AG08395 (cell line): Measurements from ENCODE around the gene CAMK2D.
A peak's percentile ranks its signal among the peaks of the same experiment; 100 is the strongest.

Experiments
- DNase-seq: peaks from one replicate; pipeline ENCODE4 v3.0.0; 2012; ENCODE audit warnings: mixed read lengths, low spot score

CAMK2D gene

DNA sequence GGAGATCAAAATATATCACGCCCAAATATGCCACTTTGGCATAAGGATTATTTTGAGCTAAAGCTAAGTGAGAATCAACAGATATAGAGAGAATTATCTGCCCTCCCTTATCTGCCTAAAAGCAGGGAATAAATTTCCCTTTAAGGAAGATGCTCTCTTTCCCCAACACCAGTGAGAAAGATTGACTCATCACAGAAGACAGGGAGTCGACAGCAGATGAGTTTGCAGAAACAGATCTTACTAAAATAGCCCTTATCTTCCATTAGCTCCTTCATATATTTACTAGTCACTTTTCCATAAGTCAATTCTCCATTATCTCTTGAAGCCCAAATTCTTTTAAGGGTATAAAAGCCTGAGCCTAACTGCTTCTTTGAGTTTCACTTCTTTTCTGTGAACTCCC is 156.6 kb downstream of the CAMK2D start:
- peak; percentile 17 for DNase-seq

DNA sequence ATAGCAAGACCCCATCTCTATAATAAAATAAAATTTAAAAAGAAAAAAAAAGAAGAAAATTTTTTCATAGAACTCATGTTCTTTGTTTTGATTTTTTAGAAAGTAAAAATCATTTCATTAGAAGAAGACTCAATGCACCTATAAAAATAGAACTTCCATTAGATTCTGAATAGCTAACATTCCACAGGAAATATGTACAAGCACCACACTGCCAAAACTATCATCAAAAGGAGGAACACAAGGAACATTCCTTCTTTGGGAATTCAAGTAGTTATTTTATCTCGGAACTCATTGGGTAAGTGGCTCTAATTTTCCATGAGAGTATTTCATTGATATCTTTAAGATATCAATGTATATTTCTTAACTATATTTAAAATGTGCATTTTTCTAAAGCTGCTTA is 157.6 kb downstream of the CAMK2D start:
- DNase-seq, result peak; percentile 15

DNA sequence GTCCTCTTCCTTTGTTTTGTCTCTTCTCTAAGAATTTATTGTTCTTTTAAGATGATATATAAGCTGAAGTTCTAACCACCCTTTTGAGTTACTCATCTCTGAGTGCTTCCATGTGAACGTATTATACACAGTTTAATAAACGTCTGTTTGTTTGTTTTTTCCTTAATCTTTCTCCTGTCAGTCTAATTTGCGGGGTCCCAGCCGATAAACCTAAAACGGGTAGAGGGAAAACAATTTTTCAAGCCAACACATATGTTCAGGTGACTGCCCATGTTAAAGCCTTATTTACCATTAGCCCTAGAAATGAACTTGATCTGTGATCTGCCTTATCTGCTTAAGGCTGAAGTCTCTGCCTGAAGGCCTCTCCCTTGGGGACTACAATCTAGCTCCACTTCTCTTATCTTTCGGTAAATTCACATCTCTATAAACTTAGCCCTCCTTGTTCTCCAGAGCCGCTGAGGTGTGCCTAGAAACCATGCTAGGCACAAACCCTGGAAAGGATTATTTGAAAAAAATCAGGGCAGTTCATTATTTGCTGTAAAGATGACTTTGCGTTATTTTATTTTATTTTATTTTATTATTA is 158.8 kb downstream of the CAMK2D start:
- no peak for DNase-seq

DNA sequence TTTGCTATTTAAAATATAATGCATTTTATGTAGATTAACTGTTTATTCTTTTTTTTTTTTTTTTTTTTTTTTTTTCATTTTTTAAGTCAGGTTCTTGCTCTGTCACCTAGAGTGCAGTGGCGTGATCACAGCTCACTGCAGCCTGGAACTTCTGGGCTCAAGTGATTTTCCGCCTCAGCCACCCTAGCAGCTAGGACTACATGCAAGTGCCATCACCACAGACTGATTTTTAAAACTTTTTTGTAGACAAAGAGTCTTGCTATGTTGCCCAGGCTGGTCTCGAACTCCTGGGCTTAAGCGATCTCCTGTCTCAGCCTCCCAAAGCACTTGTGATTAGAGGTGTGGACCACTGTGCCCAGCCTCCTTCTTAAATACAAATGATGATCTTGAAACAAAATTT is 159.9 kb downstream of the CAMK2D start:
- no peak for DNase-seq

DNA sequence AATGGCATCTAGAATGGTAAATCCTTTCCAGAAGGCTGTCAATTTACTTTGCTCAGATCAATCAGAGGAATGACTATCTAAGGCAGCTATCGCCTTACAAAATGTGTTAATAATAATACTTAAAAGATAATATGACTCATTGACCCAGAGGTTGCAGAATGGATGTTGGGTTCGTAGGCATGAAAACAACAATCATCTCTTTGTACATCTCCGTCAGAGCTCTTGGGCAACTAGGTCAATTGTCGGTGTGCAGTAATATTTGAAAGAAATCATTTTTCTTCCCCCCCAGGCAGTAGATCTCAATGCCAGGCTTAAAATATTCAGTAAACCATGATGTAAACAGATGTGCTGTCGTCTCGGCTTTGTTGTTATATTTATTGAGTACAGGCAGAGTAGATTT is 165.1 kb downstream of the CAMK2D start:
- DNase-seq, result no peak

DNA sequence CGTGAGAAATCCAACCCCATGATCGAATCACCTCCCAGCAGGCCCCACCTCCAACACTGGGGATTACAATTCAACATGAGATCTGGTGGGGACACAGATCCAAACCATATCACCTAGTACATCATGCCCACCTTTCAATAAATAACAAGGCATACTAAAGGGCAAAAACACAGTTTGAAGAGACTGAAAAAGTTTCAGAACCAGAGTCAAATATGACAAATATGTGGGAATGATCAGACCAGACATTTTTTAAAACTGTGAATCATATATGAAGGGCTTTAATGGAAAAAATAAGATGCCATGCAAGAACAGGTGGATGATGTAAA is 167.3 kb downstream of the CAMK2D start:
- DNase-seq, result no peak

DNA sequence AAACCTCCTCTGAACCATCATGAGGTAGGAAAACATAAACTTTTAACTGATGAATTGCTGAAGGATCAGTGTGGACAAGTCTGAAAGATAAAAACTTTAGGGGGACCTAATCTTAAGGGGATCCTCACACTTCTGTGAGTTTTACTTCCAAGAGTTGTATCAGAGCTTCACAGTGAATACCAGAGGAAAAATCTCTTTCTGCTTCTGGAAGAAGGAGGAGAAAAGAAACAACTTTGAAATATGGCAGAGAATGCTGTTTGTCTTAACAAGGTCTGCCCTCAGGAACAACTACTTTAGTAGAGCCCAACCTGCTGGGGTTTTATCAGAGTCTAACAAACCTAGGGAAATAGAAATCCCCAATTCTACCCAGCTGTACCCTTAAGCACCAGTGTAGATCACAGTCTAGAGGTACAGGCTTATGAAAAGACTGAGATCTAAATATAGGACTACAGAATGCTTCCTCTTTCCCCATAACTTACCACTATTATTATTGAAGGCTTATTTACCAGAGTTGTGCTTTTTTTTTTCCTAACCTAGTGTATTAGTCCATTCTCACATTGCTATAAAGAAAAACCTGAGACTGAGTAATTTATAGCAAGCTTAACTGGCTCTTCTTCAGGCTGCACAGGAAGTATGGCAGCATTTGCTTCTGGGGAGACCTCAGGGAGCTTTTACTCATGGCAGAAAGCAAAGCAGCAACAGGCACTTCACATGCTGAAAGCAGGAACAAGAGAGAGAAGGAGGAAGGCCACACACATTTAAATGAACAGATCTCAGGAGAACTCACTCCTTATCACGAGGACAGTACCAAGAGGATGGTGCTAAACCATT is 167.9 kb downstream of the CAMK2D start:
- no peak for DNase-seq

DNA sequence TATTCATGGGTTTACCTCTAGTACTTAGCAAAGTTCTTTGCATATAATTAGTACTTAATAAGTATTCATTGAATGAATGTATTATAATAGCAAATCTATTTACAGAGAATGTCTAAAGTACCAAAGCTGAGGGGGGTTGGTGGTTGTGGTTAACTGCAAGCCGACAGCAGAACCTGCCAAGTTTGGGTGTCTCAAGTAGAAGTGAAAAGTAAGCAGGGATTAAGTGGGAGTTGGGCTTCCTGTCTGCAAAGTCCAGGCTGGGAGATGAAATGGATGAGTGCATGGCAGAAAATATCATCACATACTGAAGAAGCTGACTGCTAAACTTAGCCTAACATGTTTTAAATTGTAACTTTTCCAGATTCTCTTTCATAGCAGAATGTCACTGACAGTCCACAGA is 169.6 kb downstream of the CAMK2D start:
- peak; percentile 13 for DNase-seq

DNA sequence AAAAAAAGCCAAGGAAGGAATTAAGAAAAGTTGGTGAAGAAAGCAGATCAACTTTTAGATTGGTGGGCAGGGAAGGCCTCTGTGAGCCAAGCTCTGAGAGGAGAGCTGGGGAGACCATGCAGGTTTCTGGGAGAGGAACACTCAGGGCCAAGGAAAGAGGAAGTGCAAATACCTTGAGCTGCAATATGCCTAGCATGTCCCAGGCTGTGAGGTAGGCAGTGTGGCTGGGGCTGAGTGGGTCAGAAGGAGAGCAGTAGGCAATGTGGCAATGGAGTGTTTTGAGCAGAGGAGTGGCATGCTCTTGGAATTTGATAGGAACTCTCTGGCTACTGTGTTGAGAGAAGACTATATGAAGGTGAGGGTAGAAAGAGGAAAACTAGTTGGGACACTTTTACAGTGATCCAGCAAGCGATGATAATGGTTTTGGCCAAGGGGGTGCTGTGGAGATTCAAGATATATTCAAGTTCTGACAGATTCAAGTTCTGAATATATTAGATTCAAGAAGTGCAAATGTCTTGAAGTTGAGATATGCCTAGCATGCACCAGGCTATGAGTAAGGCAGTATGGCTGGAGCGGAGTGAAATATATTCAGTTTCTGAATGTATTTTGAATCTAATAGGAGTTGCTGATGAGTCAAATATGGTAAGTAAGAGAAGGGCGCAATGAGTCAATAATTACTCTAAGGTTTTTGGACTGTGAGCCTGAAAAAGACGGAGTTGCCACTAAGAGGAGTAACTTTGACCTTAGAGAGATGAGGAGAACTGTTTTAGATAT is 172.5 kb downstream of the CAMK2D start:
- DNase-seq, result no peak

DNA sequence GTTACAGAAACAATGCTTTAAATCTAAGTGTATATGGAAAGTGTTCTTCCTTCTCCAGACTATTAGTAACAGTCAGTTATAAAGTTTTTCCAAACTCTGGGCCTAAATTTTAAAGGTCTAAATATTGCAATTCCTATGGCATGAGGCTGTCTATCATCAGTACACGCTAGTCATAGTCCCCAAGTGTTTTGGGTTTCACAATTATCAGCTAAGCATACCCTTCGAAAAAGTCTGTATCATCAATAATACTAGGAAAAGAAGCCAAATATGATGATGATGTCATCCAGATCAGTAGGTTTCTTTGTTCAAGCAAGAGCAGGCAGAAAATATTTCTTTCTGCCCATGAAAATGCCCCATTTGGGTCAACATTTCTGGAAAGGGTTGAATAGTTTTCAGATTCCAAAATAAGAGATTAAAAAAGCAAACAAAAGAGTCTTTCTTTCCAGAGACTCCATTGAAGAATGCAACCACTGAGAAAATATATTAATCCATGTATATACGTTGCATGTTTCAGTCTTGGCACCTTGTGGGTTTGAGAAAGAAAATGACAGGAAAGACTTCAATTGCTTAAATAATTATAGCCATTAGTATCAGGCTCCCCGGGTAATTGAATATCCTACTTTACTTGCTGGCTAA is 173.8 kb downstream of the CAMK2D start:
- no peak for DNase-seq

DNA sequence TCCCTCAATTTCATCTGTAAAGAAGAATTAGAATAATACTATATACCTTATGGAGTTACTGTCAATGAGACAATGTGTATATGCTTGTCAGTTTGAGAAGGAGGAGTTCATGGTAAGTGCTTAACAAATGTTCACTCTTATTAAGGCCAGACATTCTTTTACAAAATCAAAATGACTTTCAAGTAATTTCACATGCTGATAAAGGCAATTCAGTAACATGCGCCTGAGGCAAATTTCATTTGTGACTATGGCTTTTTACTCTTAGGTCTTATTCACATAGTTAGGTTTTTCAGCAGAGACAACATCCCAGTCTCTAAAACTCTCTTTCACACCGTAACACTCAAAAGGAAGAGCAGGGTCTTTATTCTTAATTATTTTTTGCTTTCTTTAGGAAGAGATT is 174.4 kb downstream of the CAMK2D start:
- DNase-seq, result no peak

DNA sequence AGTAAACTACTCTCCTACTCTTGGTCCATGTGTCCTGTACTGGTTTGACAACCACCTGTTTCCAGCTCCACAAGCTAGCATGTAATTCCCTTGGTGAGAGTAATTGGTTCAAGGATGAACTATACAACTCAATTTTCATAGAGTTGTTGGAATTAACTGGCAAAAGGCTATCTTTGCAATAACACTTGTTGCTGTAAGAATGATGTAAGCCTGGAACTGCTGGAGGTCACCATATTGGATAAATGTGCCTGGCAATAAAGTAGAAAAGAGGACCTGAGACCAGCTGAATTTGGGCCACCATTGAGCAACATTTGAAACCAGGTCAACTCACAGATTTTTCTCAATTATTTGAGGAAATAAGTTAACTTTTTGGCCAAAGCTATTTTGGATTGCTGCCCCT is 175.5 kb downstream of the CAMK2D start:
- no peak for DNase-seq

DNA sequence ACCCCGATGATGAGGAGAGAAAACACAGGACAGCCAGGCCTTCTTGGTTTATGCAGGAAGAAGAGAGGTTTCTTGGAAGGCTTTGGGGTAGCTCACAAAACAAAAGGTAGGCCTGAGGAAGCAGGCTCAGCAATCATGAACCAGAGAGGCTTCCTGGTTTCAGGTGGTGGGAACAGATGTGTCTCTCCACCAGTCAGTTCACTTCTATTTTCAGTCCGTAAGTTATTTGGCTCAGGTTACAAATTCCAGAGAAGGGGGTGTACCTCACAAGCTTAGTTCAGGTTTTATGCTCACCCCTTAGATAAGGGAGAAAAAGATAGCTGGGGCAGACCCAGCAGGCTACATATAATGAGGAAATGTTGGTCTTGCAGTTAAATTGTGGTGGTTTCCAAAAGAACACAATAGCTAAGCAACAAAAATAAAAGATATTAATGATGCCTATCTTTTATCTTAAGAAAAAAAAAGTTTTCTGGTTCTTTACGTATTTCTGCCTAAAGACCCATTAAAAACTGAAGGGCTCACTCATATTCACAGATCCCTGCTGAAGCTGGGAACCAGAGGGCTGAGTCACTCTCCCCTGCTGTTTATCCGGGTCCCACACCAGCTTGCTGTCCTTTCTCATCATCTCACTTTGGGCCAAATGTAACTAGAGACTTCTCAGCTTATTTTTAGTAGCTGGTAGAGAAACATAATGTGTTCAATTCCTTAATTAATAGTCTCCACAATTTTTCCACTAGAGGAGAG is 177.0 kb downstream of the CAMK2D start:
- DNase-seq, result peak; percentile 45

DNA sequence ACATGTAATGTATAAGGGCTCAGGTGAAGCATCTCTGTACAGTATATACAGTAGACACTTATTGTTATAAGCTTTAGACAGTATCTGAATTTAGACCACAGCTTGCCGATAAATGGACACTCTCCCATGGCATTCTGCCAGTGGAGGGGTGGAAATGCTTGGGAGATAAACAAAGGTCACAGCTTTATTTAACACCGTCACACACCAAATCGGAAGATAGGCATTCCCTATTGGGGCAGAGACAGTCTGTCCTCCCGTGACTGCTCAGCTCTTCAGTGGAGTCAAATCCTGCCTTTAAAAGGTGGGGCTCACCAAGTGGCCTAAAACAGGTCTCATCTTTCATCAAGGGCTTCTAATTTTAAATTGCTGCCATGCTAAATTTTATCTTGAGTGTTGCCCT is 178.8 kb downstream of the CAMK2D start:
- DNase-seq, result no peak

DNA sequence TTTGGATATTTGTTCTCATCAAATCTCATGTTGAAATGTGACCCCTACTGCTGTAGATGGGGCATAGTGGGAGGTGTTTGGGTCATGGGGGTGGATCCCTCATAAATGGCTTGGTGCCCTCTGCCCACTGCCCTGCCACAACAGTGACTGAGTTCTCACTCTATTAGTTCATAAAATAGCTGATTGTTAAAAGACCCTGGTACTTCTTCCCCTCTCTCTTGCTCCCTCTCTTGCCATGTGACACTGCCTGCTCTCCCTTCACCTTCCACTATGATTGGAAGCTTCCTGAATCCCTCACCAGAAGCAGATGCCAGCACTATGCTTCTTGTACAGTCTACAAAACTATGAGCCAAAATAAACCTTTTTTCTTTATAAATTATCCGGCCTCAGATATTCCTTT is 182.2 kb downstream of the CAMK2D start:
- no peak for DNase-seq

DNA sequence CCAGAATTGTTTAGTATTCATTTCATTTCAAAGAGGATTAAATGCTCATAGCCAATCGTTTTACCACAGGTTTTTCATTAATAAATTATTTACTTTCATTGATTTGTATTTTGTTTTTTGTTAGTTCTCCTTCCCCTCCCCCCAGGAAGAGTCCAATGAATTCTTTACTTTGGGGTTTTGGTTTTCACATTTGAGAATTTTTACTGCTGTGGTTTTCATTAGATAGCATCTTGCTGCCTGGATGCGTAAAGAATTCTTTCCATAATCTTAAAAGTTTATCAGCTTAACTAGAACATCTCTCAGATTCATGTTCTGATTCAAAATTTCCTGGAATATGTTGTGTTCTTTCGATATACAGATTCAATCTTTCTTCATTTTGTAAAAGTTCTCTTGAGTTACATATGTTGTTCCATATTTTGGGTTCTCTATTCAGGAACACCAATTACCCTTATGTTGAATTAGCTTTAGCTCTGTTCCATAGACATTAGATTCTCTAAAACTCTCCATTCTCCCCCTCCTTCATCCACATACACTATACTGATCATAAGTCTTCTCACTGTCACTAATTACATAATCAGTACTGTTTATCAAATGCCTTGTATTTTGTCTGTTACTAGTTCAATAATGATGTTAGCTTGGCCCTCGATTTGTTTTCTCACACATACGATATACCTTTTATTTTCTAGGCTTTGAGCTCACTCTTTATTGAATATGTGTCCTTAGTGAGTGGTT is 184.4 kb downstream of the CAMK2D start:
- no peak for DNase-seq

DNA sequence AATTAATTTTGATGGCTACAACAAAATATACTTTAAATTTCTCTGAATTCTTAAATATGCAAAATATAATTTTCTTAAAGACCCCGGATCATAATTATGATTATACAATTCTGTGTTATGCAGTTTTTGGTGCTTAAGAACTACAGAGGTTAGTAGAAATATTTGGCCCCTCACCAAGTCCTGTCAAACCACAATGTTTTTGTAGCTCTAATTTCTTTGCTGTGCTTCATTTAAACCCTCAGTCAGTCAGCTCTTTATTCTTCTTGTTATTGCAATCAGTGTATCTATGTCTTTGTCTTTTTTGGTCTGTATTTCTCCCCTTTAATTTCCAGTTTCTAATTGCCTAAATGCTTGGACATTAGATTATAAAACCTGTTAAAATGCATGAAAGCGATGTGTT is 186.1 kb downstream of the CAMK2D start:
- no peak for DNase-seq

DNA sequence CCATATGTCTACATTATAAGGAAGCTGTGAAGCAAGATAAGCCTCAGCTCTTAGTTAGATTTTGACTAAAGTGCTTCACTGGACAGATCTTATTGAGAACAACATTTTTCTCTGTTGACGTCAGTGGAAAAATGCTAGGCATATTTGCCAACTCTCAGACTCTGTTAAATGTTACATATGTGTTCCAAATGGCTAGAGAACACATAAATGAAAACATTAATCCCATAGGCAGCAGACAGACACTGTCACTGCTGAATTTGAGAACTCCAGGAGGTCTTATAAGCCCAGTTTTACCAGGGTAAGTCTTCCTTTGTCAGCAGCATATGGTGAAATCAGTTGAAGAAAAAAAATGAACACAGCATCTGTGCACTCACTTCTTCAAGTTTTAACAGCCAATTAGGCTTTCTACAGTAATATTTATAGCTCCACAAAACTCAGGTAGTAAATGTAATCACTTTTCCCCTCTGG is 186.9 kb downstream of the CAMK2D start:
- DNase-seq, result peak; percentile 26

DNA sequence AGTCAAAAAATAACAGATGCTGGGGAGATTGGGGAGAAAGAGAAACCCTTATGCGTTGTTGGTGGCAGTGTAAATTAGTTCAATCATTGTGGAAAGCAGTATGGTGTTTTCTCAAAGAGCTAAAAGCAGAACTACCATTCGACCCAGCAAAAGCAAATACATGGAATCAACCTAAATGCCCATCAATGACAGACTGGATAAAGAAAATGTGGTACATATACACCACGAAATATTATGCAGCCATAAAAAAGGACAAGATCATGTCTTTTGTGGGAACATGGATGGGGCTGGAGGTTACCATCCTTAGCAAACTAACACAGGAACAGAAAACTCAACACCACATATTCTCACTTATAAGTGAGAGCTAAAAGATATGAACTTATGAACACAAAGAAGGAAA is 188.9 kb downstream of the CAMK2D start:
- no peak for DNase-seq

DNA sequence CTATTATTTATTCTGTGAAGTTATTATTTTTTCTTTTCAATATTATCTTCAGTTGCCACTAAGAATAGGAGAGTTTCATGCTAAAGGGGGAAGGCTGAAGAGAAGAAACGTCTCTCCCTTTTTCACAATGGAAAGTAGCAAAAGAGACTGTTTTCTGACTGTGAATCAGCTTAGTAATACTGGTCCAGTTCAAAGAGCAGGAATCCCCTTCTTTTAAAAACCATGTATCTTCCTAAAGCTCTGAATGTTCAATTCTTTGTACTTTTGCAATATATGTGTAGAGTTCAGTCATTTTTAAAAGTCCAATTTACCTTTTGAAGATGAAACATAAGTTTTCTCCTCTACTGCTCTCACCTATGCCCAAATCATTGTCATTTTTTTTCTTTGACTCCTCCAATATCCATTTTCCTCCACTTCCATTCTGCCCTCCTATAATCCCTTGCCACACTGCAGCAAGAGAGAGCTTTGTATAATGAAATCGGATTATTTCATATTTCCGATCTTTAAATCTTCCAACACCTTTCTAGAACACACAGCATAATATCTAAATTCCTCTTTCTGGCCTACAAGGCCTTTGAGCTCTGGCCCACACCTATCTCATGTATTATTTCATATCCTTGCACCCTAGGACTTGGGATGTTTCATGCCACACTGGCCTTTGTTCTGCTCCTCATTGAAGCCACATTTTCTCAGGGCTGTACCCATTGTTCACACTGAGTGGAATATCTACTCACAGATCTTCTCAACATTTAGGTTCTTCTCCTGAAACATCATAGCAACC is 195.3 kb downstream of the CAMK2D start:
- no peak for DNase-seq

DNA sequence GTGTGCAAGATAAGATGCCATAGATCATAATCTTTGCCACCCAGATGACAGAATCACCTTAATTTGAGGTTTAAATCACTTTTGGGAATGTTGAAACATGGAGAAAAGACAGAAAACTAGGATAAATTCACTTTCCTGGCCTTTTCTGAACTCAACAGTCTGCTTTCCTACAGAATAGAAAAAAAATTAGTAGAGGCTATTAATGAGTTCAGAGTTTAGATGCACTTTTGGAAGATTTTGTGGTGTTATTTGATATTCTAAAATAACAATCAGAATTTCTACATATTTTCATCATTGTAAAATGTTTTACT is 195.9 kb downstream of the CAMK2D start:
- no peak for DNase-seq
